DMS153 (cell line): ENCODE results near the gene APOA4.
A peak's percentile ranks its signal among the peaks of the same experiment; 100 is the strongest.

Experiments used
- DNase-seq: peaks from one replicate; lab custom pipeline; 2025; lab: John Stamatoyannopoulos, UW

APOA4 gene

GRCh38 chr11:116800610-116801009 lies 22.5 kb downstream of the APOA4 start:
- DNase-seq: no peak

GRCh38 chr11:116798368-116798767 lies 24.7 kb downstream of the APOA4 start:
- no peak for DNase-seq

- no peak for DNase-seq
Observed at GRCh38 chr11:116797816-116798215, 25.3 kb downstream of the APOA4 start.

- DNase-seq: no peak
Observed at GRCh38 chr11:116796548-116796947, 26.6 kb downstream of the APOA4 start.

GRCh38 chr11:116794851-116795250 lies 28.3 kb downstream of the APOA4 start:
- DNase-seq: no peak

GRCh38 chr11:116793772-116794097 lies 29.4 kb downstream of the APOA4 start:
- DNase-seq: no peak

GRCh38 chr11:116792869-116793771 lies 30.0 kb downstream of the APOA4 start:
- DNase-seq: no peak

- no peak for DNase-seq
Observed at GRCh38 chr11:116792144-116792868, 30.8 kb downstream of the APOA4 start.

GRCh38 chr11:116791813-116792143 lies 31.3 kb downstream of the APOA4 start, which contains the start of gene APOA5:
Gene APOA5, minus strand, starts transcription at chr11:116791879. Its CDS starts 19 bp downstream, at chr11:116791860.
- no peak for DNase-seq

GRCh38 chr11:116791002-116791812 lies 31.9 kb downstream of the APOA4 start:
- DNase-seq: peak; percentile 34

GRCh38 chr11:116790167-116791001 lies 32.7 kb downstream of the APOA4 start:
- no peak for DNase-seq

GRCh38 chr11:116788975-116789374 lies 34.1 kb downstream of the APOA4 start:
- no peak for DNase-seq

GRCh38 chr11:116788534-116788933 lies 34.6 kb downstream of the APOA4 start:
- no peak for DNase-seq

- DNase-seq: peak; percentile 57
Observed at GRCh38 chr11:116787786-116788486, 35.2 kb downstream of the APOA4 start, which contains the start of gene ZPR1. Gene ZPR1, minus strand, starts transcription at chr11:116788023. Its CDS starts 33 bp downstream, at chr11:116787990.

- DNase-seq: no peak
Observed at GRCh38 chr11:116787436-116787785, 35.7 kb downstream of the APOA4 start.

- no peak for DNase-seq
Observed at GRCh38 chr11:116786966-116787365, 36.1 kb downstream of the APOA4 start.

- DNase-seq: no peak
Observed at GRCh38 chr11:116786326-116786725, 36.8 kb downstream of the APOA4 start.

GRCh38 chr11:116782728-116783127 lies 40.4 kb downstream of the APOA4 start:
- DNase-seq: no peak

- DNase-seq: no peak
Observed at GRCh38 chr11:116778556-116778955, 44.5 kb downstream of the APOA4 start.

- no peak for DNase-seq
Observed at GRCh38 chr11:116777056-116777455, 46.0 kb downstream of the APOA4 start.

GRCh38 chr11:116776522-116776984 lies 46.6 kb downstream of the APOA4 start:
- no peak for DNase-seq
